GM19043 (cell line): ENCODE measurements around the gene MASP1.

Experiments
- ATAC-seq: cut with Tn5 transposase; IDR thresholded peaks from one replicate; pipeline ENCODE4 v1.9.1; 2021; ENCODE audit warnings: low read depth; ENCODE audit not compliant: unreplicated experiment

Gene MASP1

GRCh38 chr3:187291512-187292132, at the start of gene MASP1:
TSS of gene MASP1 (minus strand) at chr3:187291737. CDS start at chr3:187291632, 105 bp downstream.
- ATAC-seq = no peak

GRCh38 chr3:187340578-187340977, 49.0 kb upstream of the MASP1 start:
- no peak for ATAC-seq

DNA sequence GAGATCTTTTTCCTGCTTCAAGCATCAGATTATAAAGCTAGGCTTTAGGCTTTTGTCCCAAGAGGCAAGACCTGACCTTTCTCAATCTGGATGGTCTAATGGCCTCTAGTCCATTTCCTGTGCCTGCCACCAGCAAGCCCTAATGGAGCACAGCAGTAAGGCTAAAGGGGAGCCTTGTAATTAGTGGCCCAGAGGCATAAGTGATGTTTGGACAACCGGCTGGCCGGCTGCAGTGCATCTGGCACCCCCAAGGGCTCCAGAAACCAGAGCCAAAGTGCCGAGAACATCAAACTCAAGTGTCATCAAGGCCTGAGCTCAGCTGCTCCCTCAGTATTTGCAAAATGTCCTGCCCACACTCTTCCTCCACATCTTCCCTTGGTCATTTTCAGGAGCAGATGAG, 44.8 kb upstream of the MASP1 start:
- ATAC-seq = no peak

DNA sequence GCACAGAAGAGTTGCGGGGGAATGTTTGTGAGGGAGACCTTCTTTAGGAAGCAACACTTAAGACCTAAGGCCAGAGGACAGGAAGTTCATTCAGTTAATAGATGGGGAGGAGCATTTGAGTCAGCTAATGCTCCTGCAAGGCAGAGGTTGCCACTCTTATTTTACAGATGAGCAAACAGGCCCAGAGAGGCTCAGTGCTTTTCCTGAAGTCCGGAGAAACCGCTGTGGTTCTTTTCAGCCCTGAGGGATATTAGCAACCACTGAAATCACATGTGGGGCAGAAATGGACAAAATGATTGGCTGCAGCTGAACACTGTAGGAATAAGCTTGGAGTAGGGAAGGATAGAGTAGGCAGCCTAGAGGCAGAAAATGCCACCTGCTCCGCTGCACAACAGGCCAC, 43.4 kb upstream of the MASP1 start:
- ATAC-seq = no peak

- no peak for ATAC-seq
Observed at GRCh38 chr3:187328691-187329090, 37.2 kb upstream of the MASP1 start.

DNA sequence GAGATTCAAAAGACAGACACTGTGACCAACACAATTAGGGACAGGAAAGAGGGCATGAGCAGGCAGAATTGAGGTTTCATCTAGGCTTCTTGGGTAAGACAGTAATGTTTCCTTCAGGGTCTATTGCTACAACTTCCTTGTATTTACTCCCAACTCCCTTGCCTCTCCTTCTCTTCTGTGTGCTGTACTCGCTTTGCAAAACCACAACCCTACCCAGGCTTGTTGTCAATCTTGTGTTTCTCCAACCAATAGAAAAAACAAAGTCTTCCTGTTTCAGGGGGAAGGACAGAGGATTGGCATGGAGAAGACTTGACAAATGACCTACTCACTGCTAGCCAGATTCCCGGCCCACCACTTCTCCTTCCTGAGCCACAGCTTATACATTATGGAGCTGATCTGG, 36.3 kb upstream of the MASP1 start:
- ATAC-seq = no peak

DNA sequence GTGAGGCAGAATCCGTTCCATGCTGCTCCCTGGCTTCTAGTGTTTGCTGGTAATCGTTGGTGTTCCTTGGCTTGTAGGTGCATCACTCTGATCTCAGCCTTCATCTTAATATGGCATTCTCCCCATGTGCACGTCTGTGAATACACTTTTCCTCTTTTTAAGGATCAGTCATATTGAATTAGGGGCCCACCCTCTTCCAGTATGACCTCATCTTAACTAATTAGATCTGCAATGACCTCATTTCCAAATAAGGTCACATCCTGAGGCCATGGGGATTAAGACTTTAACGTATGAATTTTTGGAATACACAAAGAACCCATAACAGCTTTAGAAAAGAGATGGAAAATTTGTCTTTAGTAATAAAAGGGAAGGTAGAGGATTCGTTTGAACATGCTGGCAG, 34.1 kb upstream of the MASP1 start:
- ATAC-seq = no peak

DNA sequence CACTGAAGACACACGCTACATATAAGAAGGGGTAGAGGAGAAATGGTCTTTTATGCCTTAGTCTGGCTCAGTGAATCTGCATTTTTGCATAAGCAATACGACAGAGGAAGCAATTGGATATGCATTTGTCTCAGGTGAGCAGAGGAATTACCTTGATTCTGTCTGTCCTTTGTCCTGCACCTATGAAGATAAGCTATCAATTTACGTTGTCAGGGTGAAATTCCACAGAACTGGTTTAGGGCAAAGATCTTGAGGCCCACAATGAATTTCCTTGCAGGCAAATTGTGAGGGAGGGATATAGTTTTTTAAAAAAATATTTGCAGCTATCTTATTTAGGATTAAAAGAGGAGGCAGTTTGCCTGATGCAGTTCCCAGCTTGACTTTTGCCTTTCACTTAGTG, 31.6 kb upstream of the MASP1 start:
- ATAC-seq = no peak

- no peak for ATAC-seq
Observed at GRCh38 chr3:187322291-187322690, 30.8 kb upstream of the MASP1 start.

DNA sequence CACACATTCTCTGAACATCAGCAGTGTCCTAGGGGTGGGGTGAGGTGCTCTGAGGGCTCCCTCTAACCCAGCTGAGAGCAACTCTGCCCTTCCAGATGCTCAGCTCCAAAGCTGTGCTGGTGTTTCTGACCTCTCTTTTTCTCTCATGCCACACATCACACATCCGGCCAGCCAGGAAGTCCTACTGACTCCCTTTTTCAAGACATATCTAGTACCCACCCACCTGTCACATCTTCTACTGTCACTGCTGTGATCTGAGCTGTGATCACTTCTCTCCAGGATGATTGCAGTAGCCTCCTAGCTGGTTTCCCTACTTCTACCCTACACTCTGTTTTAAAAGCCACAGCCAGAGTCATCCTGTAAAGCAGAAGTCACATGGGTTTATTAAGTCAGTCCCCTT, 30.2 kb upstream of the MASP1 start:
- no peak for ATAC-seq

GRCh38 chr3:187319699-187320302, 28.3 kb upstream of the MASP1 start:
- ATAC-seq = peak; percentile 94

DNA sequence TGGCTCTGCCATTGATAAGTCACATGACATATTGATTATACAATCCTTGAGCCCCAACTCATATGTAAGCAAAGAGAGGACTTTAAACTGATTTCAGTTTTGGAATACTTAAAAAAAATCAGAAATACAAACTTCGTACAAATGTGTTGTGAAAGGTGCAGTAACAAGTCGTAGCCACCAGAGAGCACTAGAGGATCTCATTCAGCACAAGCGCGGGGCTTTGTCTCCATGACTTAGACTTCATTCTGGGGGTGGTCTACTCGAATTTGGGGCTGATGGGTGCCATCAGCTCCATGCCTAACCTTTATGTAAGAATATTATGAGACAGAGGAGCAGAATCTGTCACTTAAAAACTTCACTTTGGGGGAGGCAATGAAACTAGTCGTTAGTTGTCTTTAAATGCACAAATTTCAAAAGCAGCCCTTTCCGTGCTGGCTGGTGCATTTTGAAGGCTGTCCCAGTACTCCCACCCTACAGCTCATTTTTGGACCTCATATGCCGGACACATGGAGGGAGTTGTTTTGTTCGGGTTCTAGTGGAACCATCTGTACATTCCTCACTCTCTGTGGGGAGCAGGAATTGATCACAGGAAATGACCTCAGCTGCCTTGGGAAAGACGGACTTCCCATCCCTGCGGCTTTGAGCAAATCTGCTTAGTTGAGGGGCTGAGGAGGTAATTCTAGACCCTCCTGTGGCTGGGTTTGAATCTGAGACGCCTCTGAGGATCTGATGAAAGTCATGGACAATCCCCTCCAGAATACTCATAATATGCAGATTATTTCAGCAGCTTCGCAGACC, 27.5 kb upstream of the MASP1 start:
- ATAC-seq = no peak

GRCh38 chr3:187315872-187316271, 24.3 kb upstream of the MASP1 start:
- no peak for ATAC-seq

DNA sequence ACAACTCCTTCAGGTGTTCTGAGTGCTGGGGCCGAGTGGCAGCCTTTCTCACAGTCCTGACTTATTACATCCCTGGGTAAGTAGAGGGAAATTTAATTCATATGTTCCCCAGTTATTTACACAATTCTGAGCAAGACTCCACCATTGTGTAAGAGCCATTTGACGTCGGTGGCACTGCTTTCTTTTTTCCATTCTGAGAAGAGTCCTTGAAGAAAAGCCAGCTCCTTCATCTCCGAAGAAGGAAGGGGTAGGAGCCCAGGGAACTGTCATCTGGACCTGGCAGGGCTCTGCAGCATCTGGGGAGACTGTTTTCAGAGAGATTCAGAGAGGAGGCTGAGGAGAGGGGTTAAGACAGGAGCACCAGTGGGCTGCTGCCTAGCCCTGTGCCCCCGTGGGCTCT, 22.6 kb upstream of the MASP1 start:
- no peak for ATAC-seq

GRCh38 chr3:187310954-187311470, 19.5 kb upstream of the MASP1 start:
- ATAC-seq = no peak

DNA sequence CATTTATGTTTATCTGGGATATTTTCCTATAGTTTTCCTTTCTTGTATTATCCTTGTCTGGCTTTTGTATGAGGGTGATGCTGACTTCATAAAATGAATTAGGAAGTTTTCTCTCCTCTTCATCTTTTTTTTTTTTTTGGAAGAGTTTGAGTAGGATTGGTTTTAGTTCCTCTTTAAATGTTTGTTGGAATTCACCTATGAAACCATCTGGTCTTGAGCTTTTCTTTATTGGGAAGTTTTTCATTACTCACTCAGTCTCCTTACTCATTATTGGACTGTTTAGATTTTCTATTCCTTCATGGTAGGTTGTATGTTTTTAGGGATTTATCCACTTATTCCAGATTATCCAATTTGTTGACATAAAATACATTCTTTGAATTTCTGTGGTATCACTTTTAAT, 18.7 kb upstream of the MASP1 start:
- ATAC-seq = no peak

- no peak for ATAC-seq
Observed at GRCh38 chr3:187305881-187306280, 14.3 kb upstream of the MASP1 start.

- ATAC-seq = no peak
Observed at GRCh38 chr3:187299611-187300010, 8.1 kb upstream of the MASP1 start.

GRCh38 chr3:187296911-187297310, 5.4 kb upstream of the MASP1 start:
- ATAC-seq = no peak

DNA sequence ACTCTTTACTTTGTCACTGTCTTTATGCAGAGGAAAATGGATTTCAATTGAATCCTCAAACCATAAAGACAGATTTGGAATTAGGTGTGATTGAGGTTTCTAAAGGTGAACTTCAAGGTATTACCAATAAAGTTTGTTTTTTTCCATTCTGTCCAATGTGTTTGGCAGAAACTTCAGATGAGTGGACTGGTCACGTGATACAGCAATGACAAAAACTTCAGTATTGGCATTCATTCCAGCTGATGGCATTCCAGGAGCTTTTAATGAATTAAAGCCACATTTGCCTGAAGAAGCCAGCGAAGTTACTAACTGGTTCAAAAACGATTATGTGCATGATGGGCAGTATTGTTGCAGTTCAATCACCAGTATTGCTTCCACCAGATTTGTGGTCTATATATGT, 4.5 kb upstream of the MASP1 start:
- no peak for ATAC-seq

- no peak for ATAC-seq
Observed at GRCh38 chr3:187295316-187296034, 3.9 kb upstream of the MASP1 start.
